Panc1 (cell line): Measurements from ENCODE around the gene TEX51. TPM values are rescaled to one million over a fixed set of nuclear protein-coding genes. Genes with fewer than 3 reads are reported as not detected.

Source experiments
- ATAC-seq: fragments of 200-7000 bp; cut with Tn5 transposase; 2 replicates; pipeline ENCODE4 v1.9.1; 2020; ENCODE audit warnings: mild to moderate bottlenecking, moderate library complexity
- BruUV-seq: library from RNA; stranded (reverse); fragments of 400-500 nt; replicated peaks from 2 replicates; lab custom pipeline; 2021; lab: Mats Ljungman, UMichigan
- CTCF ChIA-PET: fragments of 300-600 bp; sonication (Branson Sonifier 250); formaldehyde crosslinking; loops from one replicate; lab custom pipeline; 2022; ENCODE audit warnings: antibody characterized with exemption; lab: Charles Lee
- POLR2A ChIA-PET: fragments of 300-600 bp; sonication (Branson Sonifier 250); formaldehyde crosslinking; loops from one replicate; lab custom pipeline; 2022; ENCODE audit warnings: antibody characterized with exemption; lab: Charles Lee
- DNase-seq: peaks from one replicate; pipeline ENCODE4 v3.0.0-alpha.2; 2010; ENCODE audit warnings: low read depth, low spot score
- H3K27ac ChIP-seq: 2 replicates; pipeline ENCODE4 v1.5.1; 2011; ENCODE audit warnings: mild to moderate bottlenecking, low read length, inconsistent platforms
- H3K27me3 ChIP-seq: fragments of 200-500 bp; sonication (Bioruptor generic); 2 replicates; pipeline ENCODE4 v1.6.0; 2014; ENCODE audit warnings: low read length, inconsistent platforms; ENCODE audit not compliant: control insufficient read depth, insufficient read depth
- H3K36me3 ChIP-seq: fragments of 200-500 bp; sonication (Bioruptor generic); 2 replicates; pipeline ENCODE4 v1.5.1; 2014; ENCODE audit warnings: inconsistent platforms, mild to moderate bottlenecking, low read length, moderate library complexity; ENCODE audit not compliant: control insufficient read depth, insufficient read depth
- H3K4me1 ChIP-seq: 2 replicates; pipeline ENCODE4 v1.5.1; 2011; ENCODE audit warnings: inconsistent platforms, mild to moderate bottlenecking, low read length, moderate library complexity; ENCODE audit not compliant: control insufficient read depth, insufficient read depth
- H3K4me3 ChIP-seq, 2 experiments: 2 replicates each; pipeline ENCODE4 v1.5.1; 2011 to 2012; ENCODE audit warnings: low read depth in 2 of 2, low read length in 2 of 2, mild to moderate bottlenecking in 2 of 2, inconsistent platforms in 1 of 2, moderate library complexity in 1 of 2
- H3K9me3 ChIP-seq: fragments of 200-500 bp; sonication (Bioruptor generic); 2 replicates; pipeline ENCODE4 v1.5.1; 2014; ENCODE audit warnings: low read depth, mild to moderate bottlenecking, inconsistent platforms, low read length, moderate library complexity; ENCODE audit not compliant: control insufficient read depth, insufficient read depth
- POLR2AphosphoS5 ChIP-seq: IDR thresholded peaks from 2 replicates; pipeline ENCODE4 v1.6.1; 2012; ENCODE audit warnings: mild to moderate bottlenecking, low read depth, low read length, moderate library complexity
- SIN3A ChIP-seq: IDR thresholded peaks from 2 replicates; pipeline ENCODE4 v1.6.1; 2012; ENCODE audit warnings: low read depth, mild to moderate bottlenecking, low read length, moderate library complexity, borderline replicate concordance; ENCODE audit not compliant: insufficient read depth
- TCF7L2 ChIP-seq: IDR thresholded peaks from 2 replicates; pipeline ENCODE4 v1.6.1; 2011; ENCODE audit warnings: mild to moderate bottlenecking, low read depth, low read length, inconsistent platforms
- in situ Hi-C: cut with HindIII; loops from 2 replicates; pipeline ENCODE4 v1.10.0; 2016; ENCODE audit warnings: low sequenced_read_pairs, low pct_unique_long_range_greater_than_20kb
- intact Hi-C: fragments of 100-400 bp; cut with micrococcal nuclease; formaldehyde crosslinking; loops from one replicate; pipeline ENCODE4 v1.10.0; 2022; ENCODE audit not compliant: unreplicated experiment
- total RNA-seq: library from RNA; stranded (reverse); gene quantifications from one replicate; pipeline ENCODE4 v1.2.1, GENCODE V29; 2021; ENCODE audit not compliant: unreplicated experiment
- TF ChIP-seq, protein P1 (sequence below): fragments of 450-650 bp; IDR thresholded peaks from 2 replicates; pipeline ENCODE4 v1.5.1; 2017; ENCODE audit warnings: mild to moderate bottlenecking
- TF ChIP-seq, protein P2 (sequence below), 2 experiments: IDR thresholded peaks; 2 replicates each; pipeline ENCODE4 v1.6.1; 2011 to 2012; ENCODE audit warnings: low read depth in 2 of 2, control low read depth in 1 of 2, low read length in 1 of 2, mild to moderate bottlenecking in 1 of 2, moderate library complexity in 1 of 2; ENCODE audit not compliant: insufficient read depth in 1 of 2

TEX51 gene
- total RNA-seq, 1 experiment from 2014 or later = not detected

DNA sequence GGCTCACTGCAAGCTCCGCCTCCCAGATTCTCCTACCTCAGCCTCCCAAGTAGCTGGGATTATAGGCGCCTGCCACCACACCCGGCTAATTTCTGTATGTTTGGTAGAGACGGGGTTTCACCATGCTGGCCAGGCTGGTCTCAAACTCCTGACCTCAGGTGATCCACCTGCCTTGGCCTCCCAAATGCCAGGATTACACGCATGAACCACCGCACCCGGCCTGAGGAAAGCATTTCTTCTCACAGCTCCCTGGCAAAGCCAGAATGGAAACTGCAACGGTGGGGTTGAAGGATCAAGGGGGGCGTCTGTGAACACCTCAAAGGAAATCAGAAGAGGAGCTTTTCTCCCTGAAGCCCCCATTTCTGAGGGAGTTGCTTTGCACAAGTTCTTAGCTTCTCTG lies 11.2 kb upstream of the TEX51 start:
- Histone ChIP-seq H3K9me3 (no peaks in the 10 kb centered on the region), H3K27ac (no peak overlapping the region), H3K4me3 (no peak overlapping the region), H3K36me3 (no peaks in the 10 kb centered on the region), H3K4me1 (no peaks in the 10 kb centered on the region), H3K27me3 (no peaks in the 10 kb centered on the region)
- ChIA-PET POLR2A (no interaction called here), CTCF (interaction anchor here (0.7 kb wide), 1 partner anchor 36 kb away, joined by 6 read pairs; no protein-coding TSS in a partner anchor)
- no TSS peak for BruUV-seq
- ATAC-seq = no peak
- in situ Hi-C loops = no loop called here
- TF ChIP-seq, protein P1, sequence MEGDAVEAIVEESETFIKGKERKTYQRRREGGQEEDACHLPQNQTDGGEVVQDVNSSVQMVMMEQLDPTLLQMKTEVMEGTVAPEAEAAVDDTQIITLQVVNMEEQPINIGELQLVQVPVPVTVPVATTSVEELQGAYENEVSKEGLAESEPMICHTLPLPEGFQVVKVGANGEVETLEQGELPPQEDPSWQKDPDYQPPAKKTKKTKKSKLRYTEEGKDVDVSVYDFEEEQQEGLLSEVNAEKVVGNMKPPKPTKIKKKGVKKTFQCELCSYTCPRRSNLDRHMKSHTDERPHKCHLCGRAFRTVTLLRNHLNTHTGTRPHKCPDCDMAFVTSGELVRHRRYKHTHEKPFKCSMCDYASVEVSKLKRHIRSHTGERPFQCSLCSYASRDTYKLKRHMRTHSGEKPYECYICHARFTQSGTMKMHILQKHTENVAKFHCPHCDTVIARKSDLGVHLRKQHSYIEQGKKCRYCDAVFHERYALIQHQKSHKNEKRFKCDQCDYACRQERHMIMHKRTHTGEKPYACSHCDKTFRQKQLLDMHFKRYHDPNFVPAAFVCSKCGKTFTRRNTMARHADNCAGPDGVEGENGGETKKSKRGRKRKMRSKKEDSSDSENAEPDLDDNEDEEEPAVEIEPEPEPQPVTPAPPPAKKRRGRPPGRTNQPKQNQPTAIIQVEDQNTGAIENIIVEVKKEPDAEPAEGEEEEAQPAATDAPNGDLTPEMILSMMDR = no peak
- TF ChIP-seq TCF7L2 = no peak
- no peak for TF ChIP-seq POLR2AphosphoS5
- TF ChIP-seq, protein P2, sequence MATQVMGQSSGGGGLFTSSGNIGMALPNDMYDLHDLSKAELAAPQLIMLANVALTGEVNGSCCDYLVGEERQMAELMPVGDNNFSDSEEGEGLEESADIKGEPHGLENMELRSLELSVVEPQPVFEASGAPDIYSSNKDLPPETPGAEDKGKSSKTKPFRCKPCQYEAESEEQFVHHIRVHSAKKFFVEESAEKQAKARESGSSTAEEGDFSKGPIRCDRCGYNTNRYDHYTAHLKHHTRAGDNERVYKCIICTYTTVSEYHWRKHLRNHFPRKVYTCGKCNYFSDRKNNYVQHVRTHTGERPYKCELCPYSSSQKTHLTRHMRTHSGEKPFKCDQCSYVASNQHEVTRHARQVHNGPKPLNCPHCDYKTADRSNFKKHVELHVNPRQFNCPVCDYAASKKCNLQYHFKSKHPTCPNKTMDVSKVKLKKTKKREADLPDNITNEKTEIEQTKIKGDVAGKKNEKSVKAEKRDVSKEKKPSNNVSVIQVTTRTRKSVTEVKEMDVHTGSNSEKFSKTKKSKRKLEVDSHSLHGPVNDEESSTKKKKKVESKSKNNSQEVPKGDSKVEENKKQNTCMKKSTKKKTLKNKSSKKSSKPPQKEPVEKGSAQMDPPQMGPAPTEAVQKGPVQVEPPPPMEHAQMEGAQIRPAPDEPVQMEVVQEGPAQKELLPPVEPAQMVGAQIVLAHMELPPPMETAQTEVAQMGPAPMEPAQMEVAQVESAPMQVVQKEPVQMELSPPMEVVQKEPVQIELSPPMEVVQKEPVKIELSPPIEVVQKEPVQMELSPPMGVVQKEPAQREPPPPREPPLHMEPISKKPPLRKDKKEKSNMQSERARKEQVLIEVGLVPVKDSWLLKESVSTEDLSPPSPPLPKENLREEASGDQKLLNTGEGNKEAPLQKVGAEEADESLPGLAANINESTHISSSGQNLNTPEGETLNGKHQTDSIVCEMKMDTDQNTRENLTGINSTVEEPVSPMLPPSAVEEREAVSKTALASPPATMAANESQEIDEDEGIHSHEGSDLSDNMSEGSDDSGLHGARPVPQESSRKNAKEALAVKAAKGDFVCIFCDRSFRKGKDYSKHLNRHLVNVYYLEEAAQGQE (IDR thresholded peaks at IDR 0.05; ENCODE audit: insufficient read depth in 1 of 2, low read depth in 2 of 2, low read length in 1 of 2) = no peak
- no peak for TF ChIP-seq SIN3A
- intact Hi-C loops = no loop called here
- DNase-seq = no peak

DNA sequence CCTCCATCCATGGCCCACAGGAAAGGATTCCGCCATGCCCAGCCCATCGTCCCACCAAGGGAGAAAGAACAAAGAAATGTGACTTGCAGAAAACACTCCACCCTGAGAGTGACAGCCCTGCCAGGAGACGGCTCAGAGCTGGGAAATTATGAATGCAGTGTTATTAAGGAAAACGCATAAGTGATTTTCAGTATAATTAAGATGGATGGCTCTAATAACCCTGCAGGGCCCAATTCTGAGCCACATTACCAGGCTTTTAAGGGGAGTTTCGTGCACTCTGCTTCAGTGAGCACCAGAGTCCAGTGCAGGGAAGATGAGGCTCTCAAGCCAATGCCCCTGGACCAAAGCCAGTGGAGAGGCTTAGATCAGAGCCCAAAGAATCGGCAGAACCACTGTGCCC lies 10.6 kb upstream of the TEX51 start:
- in situ Hi-C loops = no loop called here
- POLR2A ChIA-PET = no interaction called here
- CTCF ChIA-PET = no interaction called here
- Histone ChIP-seq H3K4me1 (no peaks in the 10 kb centered on the region), H3K4me3 (no peak overlapping the region), H3K9me3 (no peaks in the 10 kb centered on the region), H3K27ac (no peak overlapping the region), H3K36me3 (no peaks in the 10 kb centered on the region), H3K27me3 (no peaks in the 10 kb centered on the region)
- TF ChIP-seq, protein P2 (IDR thresholded peaks at IDR 0.05; ENCODE audit: insufficient read depth in 1 of 2, low read depth in 2 of 2, low read length in 1 of 2) = no peak
- TF ChIP-seq POLR2AphosphoS5 (no peak), TCF7L2 (no peak), SIN3A (no peak)
- TF ChIP-seq, protein P1 = no peak
- ATAC-seq (no peak), DNase-seq (no peak)
- no TSS peak for BruUV-seq
- intact Hi-C loops = no loop called here
